NCI-H1694 treated with DMSO at 0.1 percent for 48 hours (cell line): ENCODE results near the gene OSTM1.

ENCODE experiments used
- DNase-seq: peaks from one replicate; lab custom pipeline; 2025; lab: John Stamatoyannopoulos, UW

The OSTM1 gene, protein sequence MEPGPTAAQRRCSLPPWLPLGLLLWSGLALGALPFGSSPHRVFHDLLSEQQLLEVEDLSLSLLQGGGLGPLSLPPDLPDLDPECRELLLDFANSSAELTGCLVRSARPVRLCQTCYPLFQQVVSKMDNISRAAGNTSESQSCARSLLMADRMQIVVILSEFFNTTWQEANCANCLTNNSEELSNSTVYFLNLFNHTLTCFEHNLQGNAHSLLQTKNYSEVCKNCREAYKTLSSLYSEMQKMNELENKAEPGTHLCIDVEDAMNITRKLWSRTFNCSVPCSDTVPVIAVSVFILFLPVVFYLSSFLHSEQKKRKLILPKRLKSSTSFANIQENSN

DNA sequence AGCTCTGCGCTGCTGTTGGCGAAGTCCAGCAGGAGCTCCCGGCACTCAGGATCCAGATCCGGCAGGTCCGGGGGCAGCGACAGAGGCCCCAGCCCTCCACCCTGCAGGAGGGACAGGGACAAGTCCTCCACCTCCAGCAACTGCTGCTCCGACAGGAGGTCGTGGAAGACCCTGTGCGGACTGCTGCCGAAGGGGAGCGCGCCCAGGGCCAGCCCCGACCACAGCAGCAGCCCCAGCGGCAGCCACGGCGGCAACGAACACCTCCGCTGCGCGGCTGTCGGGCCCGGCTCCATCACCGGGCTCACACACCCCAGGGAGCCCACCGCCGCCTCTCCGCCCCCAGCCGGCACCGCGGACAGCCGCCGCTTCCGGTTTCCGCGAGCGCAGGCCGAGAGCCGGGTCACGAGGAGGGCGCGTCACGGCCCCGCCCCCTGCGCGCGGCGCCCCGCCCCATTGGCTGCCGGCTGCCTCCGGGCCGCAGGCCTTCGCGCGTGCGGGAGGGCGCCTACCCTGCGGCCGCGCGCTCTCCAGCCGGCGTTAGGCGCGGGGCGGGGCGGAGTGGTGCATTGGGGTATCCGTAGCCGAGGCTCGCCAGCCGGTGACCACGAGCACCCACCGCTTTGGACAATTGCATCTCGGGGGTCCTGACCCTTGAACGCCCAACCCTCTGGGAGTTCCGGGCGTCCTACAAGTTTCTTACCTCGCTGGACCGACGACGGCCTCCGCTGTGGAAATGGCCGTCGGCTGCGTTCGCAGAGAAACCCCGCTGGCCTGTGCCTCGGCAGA, at the start of gene OSTM1:
OSTM1 (minus strand) TSS at position 383 of the 786 bp plus-strand sequence; CDS start at position 293, 90 bp downstream.
- DNase-seq, result peak; percentile 45

DNA sequence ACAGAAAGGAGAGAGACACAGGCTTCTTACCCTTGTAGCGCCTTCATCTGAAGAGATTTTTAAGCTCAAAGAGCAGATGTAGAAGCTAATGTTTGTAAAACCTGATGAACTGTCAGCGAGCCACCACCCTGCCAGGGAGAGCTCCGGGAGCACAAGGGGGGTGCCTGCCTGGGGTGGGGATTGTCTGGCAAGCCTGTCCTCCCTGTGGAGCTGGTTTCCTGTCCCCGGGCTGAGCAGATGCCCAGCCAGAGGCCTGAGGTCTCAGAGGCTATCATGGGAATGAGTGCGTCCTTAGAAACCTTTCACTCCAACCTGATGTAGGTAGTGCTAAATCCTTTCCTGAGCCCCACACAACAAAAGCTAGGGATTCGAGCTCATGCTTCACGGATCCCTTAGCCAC, 49.4 kb upstream of the OSTM1 start:
- DNase-seq, result no peak

- DNase-seq, result no peak
Observed at GRCh38 chr6:108123481-108123929, 49.0 kb upstream of the OSTM1 start.

GRCh38 chr6:108121612-108122011, 47.1 kb upstream of the OSTM1 start:
- no peak for DNase-seq

DNA sequence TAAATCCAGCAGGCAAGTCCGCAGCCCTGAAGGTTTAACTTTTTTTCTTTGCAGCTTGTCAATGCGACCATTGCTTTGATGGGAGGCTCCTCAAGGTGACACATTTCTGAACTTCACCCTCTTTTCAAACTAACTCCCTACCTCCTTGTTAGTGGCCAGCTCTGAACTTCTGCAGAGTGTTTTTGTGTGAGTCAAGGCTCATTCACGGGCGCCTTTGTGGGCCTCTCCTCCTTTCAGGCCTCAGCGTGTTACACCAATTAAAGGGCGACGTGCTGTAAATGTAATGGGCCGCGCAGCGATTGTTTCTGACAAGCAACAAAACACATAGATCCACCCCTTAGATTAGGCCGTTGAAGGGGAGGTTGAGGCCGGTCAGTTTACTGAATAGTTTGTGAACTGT, 45.8 kb upstream of the OSTM1 start:
- DNase-seq, result no peak

DNA sequence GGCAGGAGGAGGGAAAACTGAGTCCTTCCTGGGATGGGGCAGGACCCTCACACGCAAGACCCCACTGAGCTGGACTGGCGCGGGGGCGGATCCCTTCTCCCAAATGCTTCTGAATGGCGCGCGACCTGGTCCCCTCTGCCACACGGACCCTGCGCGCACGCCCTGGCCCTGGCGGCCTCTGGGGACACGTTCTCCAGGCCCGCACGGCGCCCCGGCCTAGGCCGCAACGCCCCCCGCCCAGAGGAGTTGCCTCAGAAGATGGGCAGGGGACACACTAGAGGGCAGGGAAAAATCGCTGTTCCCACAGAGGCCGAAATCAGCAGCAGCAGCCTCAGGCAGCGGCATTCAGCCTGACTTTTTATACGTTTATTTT, 45.2 kb upstream of the OSTM1 start:
- no peak for DNase-seq

GRCh38 chr6:108118810-108119768, 44.5 kb upstream of the OSTM1 start:
- no peak for DNase-seq

DNA sequence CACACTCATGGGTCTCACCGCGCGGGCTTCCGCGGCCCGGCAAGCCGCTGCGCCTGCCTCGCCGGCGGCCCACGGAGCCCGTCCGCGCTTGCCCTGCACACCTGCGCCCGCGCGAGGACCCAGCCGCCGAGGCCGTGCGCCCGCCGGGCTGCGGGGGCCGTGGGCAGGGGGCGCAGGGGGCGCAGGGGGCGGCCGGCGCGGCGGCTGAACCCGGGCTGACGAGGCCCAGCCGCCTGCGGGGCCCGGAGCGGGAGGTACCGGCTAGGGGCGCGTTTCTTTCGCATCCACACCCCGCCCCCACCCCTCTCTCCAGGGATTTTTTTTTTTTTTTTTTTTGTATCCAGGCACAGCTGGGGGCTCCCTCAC, 43.8 kb upstream of the OSTM1 start:
- no peak for DNase-seq

DNA sequence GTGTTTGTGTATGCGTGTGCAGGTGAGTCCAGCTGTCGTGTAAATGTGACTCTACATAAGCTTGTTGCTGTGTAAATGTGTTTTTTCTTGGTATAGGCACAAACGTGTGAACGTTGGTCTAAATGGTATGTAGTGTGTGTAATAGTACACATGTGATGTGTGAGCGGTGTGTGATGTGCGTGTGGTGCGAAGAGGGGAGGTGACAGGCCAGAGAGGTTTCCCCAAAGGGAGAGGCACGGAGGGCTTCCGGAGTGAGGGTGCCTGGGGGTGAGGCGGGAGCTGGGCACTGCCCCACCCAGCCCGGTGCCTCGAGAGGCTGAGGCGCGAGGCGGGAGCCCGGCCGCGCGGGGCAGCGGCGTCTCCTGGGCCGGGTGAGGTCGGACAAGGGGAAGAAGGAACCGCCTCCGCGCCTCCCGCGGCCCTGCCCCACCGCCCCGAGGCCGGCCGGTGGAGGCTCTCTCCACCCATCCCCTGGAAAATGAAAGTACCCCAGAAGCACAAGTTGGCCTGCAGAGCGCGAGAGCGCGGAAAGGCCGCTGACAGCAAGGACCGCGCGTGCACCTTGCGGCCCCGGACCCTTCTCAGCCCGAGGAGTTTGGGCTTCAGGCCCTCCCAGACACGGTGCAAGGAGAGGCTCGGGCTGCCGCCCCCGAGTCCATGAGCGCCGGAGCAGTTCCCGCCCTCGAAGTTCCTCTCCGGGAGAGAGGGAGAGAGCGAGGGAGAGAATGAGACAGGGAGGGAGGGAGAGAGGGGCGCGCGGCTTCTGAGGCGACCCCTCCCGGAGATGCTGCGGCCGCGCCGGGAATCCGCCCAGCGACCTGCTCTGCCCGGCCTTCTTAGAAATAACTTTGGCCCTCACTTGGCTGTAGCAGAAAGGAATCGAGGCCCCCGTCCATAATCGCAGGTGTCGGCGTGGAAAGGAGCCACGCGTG, 43.2 kb upstream of the OSTM1 start:
- DNase-seq, result no peak

- DNase-seq, result no peak
Observed at GRCh38 chr6:108116546-108117426, 42.2 kb upstream of the OSTM1 start.

DNA sequence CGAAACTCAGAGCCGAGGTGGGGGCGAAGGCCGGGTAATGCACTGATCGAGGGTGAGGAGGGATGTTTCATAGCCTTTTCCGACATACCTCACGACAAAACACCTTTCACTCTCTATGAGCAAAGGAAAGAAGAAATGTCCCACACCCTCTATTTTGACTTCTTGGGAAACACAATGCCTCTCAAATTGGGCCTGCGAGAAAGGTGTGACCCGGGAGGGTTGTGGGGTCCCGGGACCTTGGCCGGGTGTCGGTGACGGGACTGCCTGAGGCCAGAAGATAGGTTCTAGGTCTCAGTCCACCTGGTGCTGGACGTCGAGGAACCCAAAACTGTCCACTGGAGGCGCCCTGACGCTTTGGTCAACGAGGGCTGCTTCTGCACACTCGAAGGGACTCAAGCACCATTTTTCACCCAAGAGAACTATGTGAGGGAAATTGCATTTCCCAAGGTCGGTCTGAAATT, 41.1 kb upstream of the OSTM1 start:
- DNase-seq, result no peak

GRCh38 chr6:108114841-108115597, 40.5 kb upstream of the OSTM1 start:
- DNase-seq, result no peak

- peak; percentile 26 for DNase-seq
Observed at GRCh38 chr6:108113557-108114519, 39.3 kb upstream of the OSTM1 start.

GRCh38 chr6:108108374-108108773, 33.8 kb upstream of the OSTM1 start:
- no peak for DNase-seq

DNA sequence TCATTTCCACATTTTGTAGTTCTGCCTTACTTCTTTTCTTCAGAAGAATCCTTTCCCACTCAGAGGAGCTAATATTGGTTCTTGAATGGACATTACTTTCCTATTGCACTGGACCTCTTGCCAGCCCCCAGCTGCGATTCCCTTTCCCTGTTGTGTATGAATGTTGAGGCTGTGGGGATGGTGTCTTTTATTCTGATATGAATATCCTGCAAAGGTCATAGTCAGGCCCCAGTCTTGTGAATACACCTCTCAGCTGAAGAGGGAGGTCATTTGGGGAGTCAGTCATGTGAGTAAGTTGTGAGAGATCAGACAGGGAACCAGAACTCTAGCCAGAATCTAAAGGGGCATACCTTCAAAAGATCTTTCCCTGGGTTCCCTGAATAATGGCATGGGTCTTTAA, 32.6 kb upstream of the OSTM1 start:
- no peak for DNase-seq

- DNase-seq, result no peak
Observed at GRCh38 chr6:108106694-108107093, 32.2 kb upstream of the OSTM1 start.

- DNase-seq, result no peak
Observed at GRCh38 chr6:108106261-108106660, 31.7 kb upstream of the OSTM1 start.

GRCh38 chr6:108105571-108105970, 31.0 kb upstream of the OSTM1 start:
- no peak for DNase-seq
